H9 (cell line): ENCODE results near the gene RPL26. TPM values are rescaled to one million over a fixed set of nuclear protein-coding genes. Genes with fewer than 3 reads are reported as not detected.

ENCODE experiments used
- DNase-seq: peaks from one replicate; pipeline ENCODE4 v3.0.0-alpha.2; 2017
- H2AFZ ChIP-seq: one replicate; pipeline ENCODE4 v1.6.1; 2013; ENCODE audit warnings: mild to moderate bottlenecking, low read length, control low read depth, moderate library complexity
- H2AK5ac ChIP-seq: 2 replicates; pipeline ENCODE4 v1.6.1; 2013; ENCODE audit warnings: low read length, control low read depth, mixed read lengths; ENCODE audit not compliant: insufficient read length
- H2BK120ac ChIP-seq: one replicate; pipeline ENCODE4 v1.6.1; 2013; ENCODE audit warnings: low read depth, mild to moderate bottlenecking, low read length, control low read depth, inconsistent platforms; ENCODE audit not compliant: poor library complexity, severe bottlenecking
- H2BK12ac ChIP-seq: 2 replicates; pipeline ENCODE4 v1.6.1; 2013; ENCODE audit warnings: low read length, control low read depth, mixed read lengths, low read depth; ENCODE audit not compliant: insufficient read length
- H2BK15ac ChIP-seq: 2 replicates; pipeline ENCODE4 v1.6.1; 2013; ENCODE audit warnings: low read depth, low read length, control low read depth
- H2BK20ac ChIP-seq: one replicate; pipeline ENCODE4 v1.6.1; 2013; ENCODE audit warnings: low read depth, mild to moderate bottlenecking, low read length, control low read depth, inconsistent platforms; ENCODE audit not compliant: poor library complexity, severe bottlenecking
- H2BK5ac ChIP-seq: 2 replicates; pipeline ENCODE4 v1.6.1; 2013; ENCODE audit warnings: low read length, control low read depth, mixed read lengths; ENCODE audit not compliant: insufficient read length
- H3K14ac ChIP-seq: 2 replicates; pipeline ENCODE4 v1.6.1; 2013; ENCODE audit warnings: low read length, control low read depth; ENCODE audit not compliant: insufficient read depth
- H3K18ac ChIP-seq: 2 replicates; pipeline ENCODE4 v1.6.1; 2013; ENCODE audit warnings: low read depth, mild to moderate bottlenecking, mixed read lengths, low read length, control low read depth; ENCODE audit not compliant: insufficient read length
- H3K23ac ChIP-seq: 2 replicates; pipeline ENCODE4 v1.6.1; 2013; ENCODE audit warnings: low read length, control low read depth, mixed read lengths, low read depth; ENCODE audit not compliant: insufficient read length
- H3K23me2 ChIP-seq: 2 replicates; pipeline ENCODE4 v1.6.1; 2013; ENCODE audit warnings: low read depth, mild to moderate bottlenecking, mixed read lengths, low read length, control low read depth; ENCODE audit not compliant: insufficient read length, poor library complexity, severe bottlenecking
- H3K27ac ChIP-seq: 2 replicates; pipeline ENCODE4 v1.5.1; 2013; ENCODE audit warnings: low read length, control low read depth, mixed read lengths, low read depth; ENCODE audit not compliant: insufficient read length
- H3K27me3 ChIP-seq: 2 replicates; pipeline ENCODE4 v1.6.1; 2013; ENCODE audit warnings: low read length, control low read depth, inconsistent platforms; ENCODE audit not compliant: insufficient read depth
- H3K4ac ChIP-seq: 2 replicates; pipeline ENCODE4 v1.6.1; 2013; ENCODE audit warnings: low read depth, mild to moderate bottlenecking, control low read depth, inconsistent platforms, low read length, moderate library complexity
- H3K4me1 ChIP-seq: 2 replicates; pipeline ENCODE4 v1.6.1; 2013; ENCODE audit warnings: low read length, control low read depth, inconsistent platforms; ENCODE audit not compliant: insufficient read depth
- H3K4me2 ChIP-seq: 2 replicates; pipeline ENCODE4 v1.6.1; 2013; ENCODE audit warnings: low read length, control low read depth, mixed read lengths; ENCODE audit not compliant: insufficient read length, insufficient read depth
- H3K56ac ChIP-seq: 2 replicates; pipeline ENCODE4 v1.6.1; 2013; ENCODE audit warnings: low read depth, mild to moderate bottlenecking, mixed read lengths, low read length, control low read depth; ENCODE audit not compliant: insufficient read length
- H3K79me1 ChIP-seq: 2 replicates; pipeline ENCODE4 v1.6.1; 2013; ENCODE audit warnings: low read depth, mild to moderate bottlenecking, moderate library complexity, low read length, control low read depth, inconsistent platforms; ENCODE audit not compliant: insufficient read depth, poor library complexity, severe bottlenecking
- H3K79me2 ChIP-seq: 2 replicates; pipeline ENCODE4 v1.6.1; 2013; ENCODE audit warnings: low read length, control low read depth, inconsistent platforms; ENCODE audit not compliant: insufficient read depth
- H3K9ac ChIP-seq: 2 replicates; pipeline ENCODE4 v1.6.1; 2013; ENCODE audit warnings: low read length, control low read depth, mixed read lengths; ENCODE audit not compliant: insufficient read length; ENCODE audit errors: extremely low read depth
- H3K9me3 ChIP-seq: one replicate; pipeline ENCODE4 v1.6.1; 2013; ENCODE audit warnings: low read depth, low read length, inconsistent platforms; ENCODE audit not compliant: control insufficient read depth
- H3T11ph ChIP-seq: one replicate; pipeline ENCODE4 v1.6.1; 2013; ENCODE audit warnings: mild to moderate bottlenecking, low read length, control low read depth, inconsistent platforms
- H4K20me1 ChIP-seq: one replicate; pipeline ENCODE4 v1.6.1; 2013; ENCODE audit not compliant: control insufficient read depth, insufficient read length, insufficient read depth
- H4K5ac ChIP-seq: 2 replicates; pipeline ENCODE4 v1.6.1; 2013; ENCODE audit warnings: low read depth, mild to moderate bottlenecking, mixed read lengths, low read length, control low read depth; ENCODE audit not compliant: insufficient read length
- H4K8ac ChIP-seq: replicated peaks from 2 replicates; pipeline ENCODE4 v1.6.1; 2013; ENCODE audit warnings: low read length, control low read depth, mixed read lengths, low read depth; ENCODE audit not compliant: insufficient read length
- H4K91ac ChIP-seq: 2 replicates; pipeline ENCODE4 v1.6.1; 2013; ENCODE audit warnings: low read depth, mild to moderate bottlenecking, moderate library complexity, mixed read lengths, low read length, control low read depth; ENCODE audit not compliant: insufficient read length
- H3K27ac Mint-ChIP-seq, 3 experiments: 2 replicates in 2 of 3; 3 replicates in 1 of 3; pipeline ENCODE4 v1.8.0; 2020 to 2021; ENCODE audit warnings: mixed read lengths in 3 of 3, mild to moderate bottlenecking in 1 of 3, moderate library complexity in 1 of 3
- H3K27me3 Mint-ChIP-seq: 2 replicates; pipeline ENCODE4 v1.8.0; 2021; ENCODE audit warnings: low read depth, mild to moderate bottlenecking, moderate library complexity, mixed read lengths
- H3K36me3 Mint-ChIP-seq, 3 experiments: 2 replicates in 2 of 3; 3 replicates in 1 of 3; pipeline ENCODE4 v1.8.0; 2020 to 2021; ENCODE audit warnings: low read depth in 3 of 3, mixed read lengths in 3 of 3; ENCODE audit not compliant: insufficient read depth in 1 of 3
- H3K4me1 Mint-ChIP-seq, 2 experiments: 2 replicates each; pipeline ENCODE4 v1.8.0; 2020; ENCODE audit warnings: mixed read lengths in 2 of 2
- H3K4me3 Mint-ChIP-seq, 2 experiments: 2 replicates in 1 of 2; 3 replicates in 1 of 2; pipeline ENCODE4 v1.8.0; 2020 to 2021; ENCODE audit warnings: mild to moderate bottlenecking in 2 of 2, mixed read lengths in 2 of 2, moderate library complexity in 1 of 2
- H3K9me3 Mint-ChIP-seq, 2 experiments: 2 replicates in 1 of 2; 3 replicates in 1 of 2; pipeline ENCODE4 v1.8.0; 2020; ENCODE audit warnings: mild to moderate bottlenecking in 2 of 2, mixed read lengths in 2 of 2, moderate library complexity in 1 of 2
- CTCF ChIP-seq: fragments of 200-600 bp; sonication (generic); conservative IDR thresholded peaks from 3 replicates; pipeline ENCODE4 v1.8.0; 2021; ENCODE audit warnings: antibody characterized with exemption, mild to moderate bottlenecking
- WGBS: extraction: QIAGEN DNeasy Blood & Tissue Kit; methylation state at CpG from one replicate; pipeline ENCODE4 v1.1.7; 2013; ENCODE audit warnings: missing lambda C conversion rate, low lambda C conversion rate, mixed read lengths; ENCODE audit not compliant: insufficient read length; ENCODE audit errors: extremely low coverage; 5-methylcytosine and 5-hydroxymethylcytosine counted together
- total RNA-seq: library from RNA; stranded (reverse); gene quantifications from 2 replicates; pipeline ENCODE4 v1.2.1, GENCODE V29; 2021

RPL26 gene
- total RNA-seq, 1 experiment from 2014 or later: 2,434 TPM

- Histone ChIP-seq H2BK20ac (no peak overlapping the region), H3K79me2 (no peaks in the 10 kb centered on the region), H4K5ac (no peak overlapping the region), H4K91ac (no peak overlapping the region), H2AFZ (no peak overlapping the region), H2BK5ac (no peak overlapping the region), H3T11ph (no peak overlapping the region), H2BK12ac (no peak overlapping the region), H3K4me2 (no peak overlapping the region), H3K27ac (no peak overlapping the region), H3K14ac (no peak overlapping the region), H3K79me1 (no peaks in the 10 kb centered on the region), H4K20me1 (no peaks in the 10 kb centered on the region), H3K56ac (no peak overlapping the region), H3K9me3 (no peaks in the 10 kb centered on the region), H3K9ac (no peak overlapping the region), H3K23ac (no peak overlapping the region), H2BK15ac (no peak overlapping the region), H3K23me2 (no peaks in the 10 kb centered on the region), H3K4me1 (no peaks in the 10 kb centered on the region), H3K4ac (no peak overlapping the region), H4K8ac (no peak overlapping the region), H2BK120ac (no peak overlapping the region), H3K27me3 (no peaks in the 10 kb centered on the region), H3K18ac (no peak overlapping the region), H2AK5ac (no peak overlapping the region)
- peaks cover 12% of the 10 kb centered on the region for H3K27me3 Mint-ChIP-seq
- no peak for DNase-seq
- WGBS: no CpG with 5 or more reads among the region's 3 CpGs
- H3K9me3 Mint-ChIP-seq: no peaks in the 10 kb centered on the region
- no peaks in the 10 kb centered on the region for H3K36me3 Mint-ChIP-seq
- no peak overlapping the region for H3K4me3 Mint-ChIP-seq
- H3K4me1 Mint-ChIP-seq: no peaks in the 10 kb centered on the region
- H3K27ac Mint-ChIP-seq: no peak overlapping the region
- no peak for TF ChIP-seq CTCF
These were observed 38.6 kb upstream of the RPL26 start for GRCh38 chr17:8421571-8421970.
